ENCODE data around the gene OR5D18. TPM values are rescaled to one million over a fixed set of nuclear protein-coding genes. Genes with fewer than 3 reads are reported as not detected.

Gene OR5D18
- not detected in 2 replicates for total RNA-seq

DNA sequence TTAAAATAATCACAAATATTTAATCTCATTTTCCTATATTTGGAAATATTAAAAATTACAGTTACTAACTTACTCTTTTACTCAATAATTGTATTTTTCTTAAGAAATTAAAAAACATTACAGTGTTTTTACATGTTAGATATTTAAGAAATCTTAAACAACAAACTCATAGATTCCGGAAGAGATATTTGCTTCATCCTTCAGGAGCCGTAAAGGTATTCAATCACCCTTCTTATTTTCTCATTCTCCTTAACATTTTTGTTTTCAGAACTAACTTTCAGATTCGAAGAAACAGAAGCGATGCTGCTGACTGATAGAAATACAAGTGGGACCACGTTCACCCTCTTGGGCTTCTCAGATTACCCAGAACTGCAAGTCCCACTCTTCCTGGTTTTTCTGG lies at the start of gene OR5D18:
Gene OR5D18, plus strand, starts transcription at position 301 of the 400 bp plus-strand sequence. Its CDS starts 0 bp downstream, at position 301.

DNA sequence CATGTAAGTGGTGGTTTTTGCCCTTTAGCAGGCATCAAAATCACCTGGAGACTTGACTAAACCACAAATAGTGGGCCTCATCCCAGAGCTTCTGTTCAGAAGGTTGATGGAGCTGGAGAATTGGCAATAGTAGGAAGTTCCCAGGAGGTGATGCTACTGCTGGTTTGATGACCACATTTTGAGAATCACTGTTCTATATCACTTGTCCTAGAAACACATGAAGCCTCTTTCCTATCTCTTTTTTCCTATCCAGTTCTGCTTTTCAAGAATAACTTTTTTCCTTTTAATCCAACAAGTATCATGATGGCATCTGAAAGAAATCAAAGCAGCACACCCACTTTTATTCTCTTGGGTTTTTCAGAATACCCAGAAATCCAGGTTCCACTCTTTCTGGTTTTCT lies 46.3 kb upstream of the OR5D18 start, which contains the start of gene OR5D13:
Gene OR5D13, plus strand, starts transcription at position 301 of the 400 bp plus-strand sequence. Its CDS starts 0 bp downstream, at position 301.

DNA sequence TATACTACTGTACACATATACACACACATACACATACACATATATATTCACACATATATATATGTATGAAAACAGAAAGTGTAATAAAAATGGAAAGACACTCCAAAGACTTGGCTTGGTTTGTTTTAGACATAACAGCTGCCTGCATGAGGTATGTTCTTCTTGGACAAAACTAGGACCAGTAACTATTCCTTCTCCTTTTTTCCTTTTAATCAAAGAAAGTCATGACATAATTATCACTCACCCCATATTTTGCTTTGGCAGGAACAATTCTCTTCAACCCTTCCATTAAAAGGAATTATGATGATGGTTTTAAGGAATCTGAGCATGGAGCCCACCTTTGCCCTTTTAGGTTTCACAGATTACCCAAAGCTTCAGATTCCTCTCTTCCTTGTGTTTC lies 24.2 kb upstream of the OR5D18 start, which contains the start of gene OR5D14:
Gene OR5D14, plus strand, starts transcription at position 301 of the 400 bp plus-strand sequence. Its CDS starts 0 bp downstream, at position 301.

DNA sequence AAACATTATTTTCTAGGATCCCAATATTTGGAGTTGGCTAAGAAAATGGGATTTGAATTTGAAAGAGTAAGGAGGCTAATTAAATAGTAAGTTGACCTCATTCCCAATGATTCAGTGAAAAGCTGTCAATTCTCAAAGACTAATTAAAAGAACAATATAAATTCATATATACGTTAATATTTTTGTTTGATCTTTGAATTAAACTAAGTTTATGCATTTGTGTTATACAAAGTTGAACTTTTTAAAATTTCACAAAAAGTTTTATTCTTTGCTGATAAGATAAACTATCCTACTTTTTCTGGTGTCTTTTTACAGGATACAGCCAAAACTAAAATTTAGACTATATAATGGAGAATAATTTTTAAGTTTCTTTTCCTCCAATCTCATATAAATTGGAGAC lies 8.4 kb upstream of the OR5D18 start, which contains the start of gene OR5L1:
Gene OR5L1, plus strand, starts transcription at position 301 of the 400 bp plus-strand sequence. CDS start 100 bp downstream, outside the sequence.

GRCh38 chr11:55826919-55827318 lies 7.5 kb downstream of the OR5D18 start, which contains the start of gene OR5L2:
OR5L2 (plus strand) TSS chr11:55827219; CDS start chr11:55827219, 0 bp downstream.

DNA sequence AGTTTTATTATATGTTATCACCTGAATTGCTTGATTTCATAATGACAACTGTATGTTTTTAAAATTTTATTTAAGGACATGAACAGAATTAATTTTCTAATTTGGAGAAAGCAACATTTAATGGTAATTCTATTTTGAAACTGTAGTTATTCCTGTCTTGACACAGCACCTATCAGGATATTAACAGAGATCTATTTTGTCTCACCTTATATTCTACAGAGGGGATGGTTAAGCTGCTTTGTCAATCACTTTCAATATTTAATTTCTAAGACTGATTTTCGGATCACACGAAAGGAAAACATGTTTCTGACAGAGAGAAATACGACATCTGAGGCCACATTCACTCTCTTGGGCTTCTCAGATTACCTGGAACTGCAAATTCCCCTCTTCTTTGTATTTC lies 19.0 kb downstream of the OR5D18 start, which contains the start of gene OR5D16:
Gene OR5D16, plus strand, starts transcription at position 301 of the 400 bp plus-strand sequence. Its CDS starts 0 bp downstream, at position 301.

Other genes starting within 250 kb of the OR5D18 start
- gene OR4C16, start 247.5 kb upstream of the OR5D18 start, total RNA-seq = not detected in 2 replicates
- gene OR4C11, start 212.0 kb upstream of the OR5D18 start, total RNA-seq = not detected in 2 replicates
- gene OR4P4, start 184.5 kb upstream of the OR5D18 start, total RNA-seq = not detected in 2 replicates
- not detected in 2 replicates for gene OR4S2, start 171.3 kb upstream of the OR5D18 start, total RNA-seq
- gene OR4C6, start 157.4 kb upstream of the OR5D18 start, total RNA-seq = not detected in 2 replicates
- not detected in 2 replicates for gene OR5D13, start 46.2 kb upstream of the OR5D18 start, total RNA-seq
- not detected in 2 replicates for gene OR5D14, start 24.1 kb upstream of the OR5D18 start, total RNA-seq
- gene OR5L1, start 8.3 kb upstream of the OR5D18 start, total RNA-seq = not detected in 2 replicates
- gene OR5L2, start 7.6 kb downstream of the OR5D18 start, total RNA-seq = not detected in 2 replicates
- not detected in 2 replicates for gene OR5D16, start 19.1 kb downstream of the OR5D18 start, total RNA-seq
- not detected in 2 replicates for gene TRIM51, start 63.7 kb downstream of the OR5D18 start, total RNA-seq
- gene OR5W2, start 95.0 kb downstream of the OR5D18 start, total RNA-seq = not detected in 2 replicates
- gene OR5I1, start 116.8 kb downstream of the OR5D18 start, total RNA-seq = not detected in 2 replicates
- not detected in 2 replicates for gene OR10AG1, start 150.3 kb downstream of the OR5D18 start, total RNA-seq
- not detected in 2 replicates for gene OR5F1, start 175.0 kb downstream of the OR5D18 start, total RNA-seq
- gene OR5AS1, start 208.0 kb downstream of the OR5D18 start, total RNA-seq = not detected in 2 replicates